Hindlimb muscle (tissue), 1 donor: ENCODE measurements around the gene PRR23C. TPM values are rescaled to one million over a fixed set of nuclear protein-coding genes. Genes with fewer than 3 reads are reported as not detected.

Source experiments
- DNase-seq: peaks from one replicate; pipeline ENCODE4 v3.0.0-alpha.2; 2013
- polyA plus RNA-seq: library from polyadenylated mRNA; unstranded; fragments of 120-200 nt; gene quantifications from one replicate; pipeline ENCODE4 v1.2.1, GENCODE V29; 2013; ENCODE audit not compliant: insufficient read length

The PRR23C gene
- polyA plus RNA-seq, 1 donor: not detected

DNA sequence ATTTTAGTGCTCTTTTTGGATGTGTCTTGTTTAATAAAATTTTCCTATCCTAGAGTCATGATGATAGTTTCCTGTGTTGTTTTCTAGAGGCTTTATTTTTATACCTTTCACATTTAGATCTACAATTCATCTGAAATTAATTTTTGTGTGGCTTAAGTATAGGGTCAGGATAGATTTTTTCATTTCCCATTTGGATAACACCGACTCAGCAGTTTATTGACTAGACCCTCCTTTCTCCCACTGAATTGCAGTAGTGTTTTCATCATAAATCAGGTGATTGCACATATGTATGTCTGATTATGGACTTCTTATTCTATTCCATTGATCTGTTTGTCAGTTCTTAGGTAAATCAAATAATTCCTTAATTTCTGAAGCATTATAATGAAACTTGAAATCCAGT, 49.0 kb downstream of the PRR23C start:
- no peak for DNase-seq

Other genes starting within 250 kb of the PRR23C start
- gene PIK3CB, start 210.0 kb downstream of the PRR23C start, polyA plus RNA-seq: 12.1 TPM
- not detected for gene FOXL2, start 97.8 kb downstream of the PRR23C start, polyA plus RNA-seq
- gene FOXL2NB, start 97.7 kb downstream of the PRR23C start, polyA plus RNA-seq: 0.08 TPM
- gene PRR23A, start 38.6 kb downstream of the PRR23C start, polyA plus RNA-seq: not detected
- gene PRR23B, start 24.0 kb downstream of the PRR23C start, polyA plus RNA-seq: not detected